ENCODE results near the gene GLOD4. TPM values are rescaled to one million over a fixed set of nuclear protein-coding genes. Genes with fewer than 3 reads are reported as not detected.
"Not testable (repeated sequence)": the region's sequence is repeated elsewhere in the genome, so short reads cannot be mapped to it uniquely, and the experiment has no call there.

GLOD4 gene
- total and polyA plus RNA-seq, 10 donors = 38.6 to 69.7 (median 54.0) TPM

DNA sequence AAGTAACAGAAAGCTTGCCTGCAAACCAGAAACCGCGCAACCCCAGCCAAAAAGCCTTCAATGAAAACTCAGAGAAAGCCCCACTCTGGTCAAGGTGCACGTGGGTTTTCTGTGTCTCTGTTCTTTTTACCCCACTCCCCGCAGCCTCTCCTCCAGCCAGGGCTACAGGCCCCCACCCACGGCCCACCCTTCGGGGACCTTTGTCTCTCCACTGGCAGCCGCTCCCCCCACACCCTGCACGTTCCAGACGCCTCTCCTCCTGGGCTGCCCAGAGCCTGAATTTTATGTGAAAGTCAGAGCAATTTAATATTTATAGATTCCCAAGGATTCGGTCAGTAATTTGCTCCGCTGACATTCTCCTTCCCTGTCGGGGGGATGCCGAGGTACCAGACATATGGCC, 24.3 kb upstream of the GLOD4 start:
- 80 to 88% (median 86%) methylated on average over 13 of the region's 13 CpGs for WGBS, 5 donors
- Histone ChIP-seq H3K4me1 (no peaks in the 10 kb centered on the region), H3K9me3 (no peaks in the 10 kb centered on the region), H3K4me3 (no peak overlapping the region), H3K36me3 (no peaks in the 10 kb centered on the region), H3K27me3 (replicated peaks in 1 of 7) (peaks cover 0 to 19% (median 0%) of the 10 kb centered on the region in 7 donors), H3K27ac (no peak overlapping the region)
- intact Hi-C loops (cut with DNase I; ENCODE audit: low total_unique reads) = no loop called here
- DNase-seq = no peak
- no peak for TF ChIP-seq POLR2A (IDR thresholded peaks at IDR 0.05)
- no peak for TF ChIP-seq POLR2AphosphoS5 (IDR thresholded peaks at IDR 0.05)
- TF ChIP-seq, protein P1, sequence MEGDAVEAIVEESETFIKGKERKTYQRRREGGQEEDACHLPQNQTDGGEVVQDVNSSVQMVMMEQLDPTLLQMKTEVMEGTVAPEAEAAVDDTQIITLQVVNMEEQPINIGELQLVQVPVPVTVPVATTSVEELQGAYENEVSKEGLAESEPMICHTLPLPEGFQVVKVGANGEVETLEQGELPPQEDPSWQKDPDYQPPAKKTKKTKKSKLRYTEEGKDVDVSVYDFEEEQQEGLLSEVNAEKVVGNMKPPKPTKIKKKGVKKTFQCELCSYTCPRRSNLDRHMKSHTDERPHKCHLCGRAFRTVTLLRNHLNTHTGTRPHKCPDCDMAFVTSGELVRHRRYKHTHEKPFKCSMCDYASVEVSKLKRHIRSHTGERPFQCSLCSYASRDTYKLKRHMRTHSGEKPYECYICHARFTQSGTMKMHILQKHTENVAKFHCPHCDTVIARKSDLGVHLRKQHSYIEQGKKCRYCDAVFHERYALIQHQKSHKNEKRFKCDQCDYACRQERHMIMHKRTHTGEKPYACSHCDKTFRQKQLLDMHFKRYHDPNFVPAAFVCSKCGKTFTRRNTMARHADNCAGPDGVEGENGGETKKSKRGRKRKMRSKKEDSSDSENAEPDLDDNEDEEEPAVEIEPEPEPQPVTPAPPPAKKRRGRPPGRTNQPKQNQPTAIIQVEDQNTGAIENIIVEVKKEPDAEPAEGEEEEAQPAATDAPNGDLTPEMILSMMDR (IDR thresholded peaks at IDR 0.05 in 8 of 11, conservative IDR thresholded peaks at IDR 0.05 in 3 of 11) = no peak

DNA sequence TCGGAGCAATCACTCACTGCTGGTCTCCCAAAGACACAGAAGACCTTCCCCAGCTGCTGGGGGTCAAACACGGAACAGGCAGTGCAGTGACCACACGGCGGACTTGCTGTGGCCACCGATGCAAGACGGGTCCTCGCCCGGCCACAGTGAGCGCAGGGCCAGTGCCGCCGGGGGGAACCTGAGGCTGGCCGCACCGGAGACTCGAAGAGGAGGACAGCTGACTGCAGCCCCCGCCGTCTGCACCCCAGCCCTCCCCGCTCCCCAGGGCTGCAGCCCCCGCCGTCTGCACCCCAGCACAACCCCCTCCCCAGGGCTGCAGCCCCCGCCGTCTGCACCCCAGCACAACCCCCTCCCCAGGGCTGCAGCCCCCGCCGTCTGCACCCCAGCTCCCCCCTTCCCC, 23.8 kb upstream of the GLOD4 start:
- DNase-seq; H3K9me3 ChIP-seq; H3K4me1 ChIP-seq; H3K4me3 ChIP-seq; intact Hi-C loops (cut with DNase I; ENCODE audit: low total_unique reads); H3K36me3 ChIP-seq; H3K27ac ChIP-seq: not testable (repeated sequence)
- 84 to 94% (median 91%) methylated on average over 11 to 23 of the region's 23 CpGs for whole genome bisulfite sequencing, 5 donors
- H3K27me3 ChIP-seq (replicated peaks in 1 of 7) = peaks cover 0 to 19% (median 0%) of the 10 kb centered on the region in 7 donors

GRCh38 chr17:804541-805435, 22.7 kb upstream of the GLOD4 start:
- peaks cover 0 to 19% (median 0%) of the 10 kb centered on the region in 7 donors for H3K27me3 ChIP-seq (replicated peaks in 1 of 7)
- H3K27ac ChIP-seq = no peak overlapping the region
- 87 to 93% (median 91%) methylated on average over 35 to 41 of the region's 41 CpGs for WGBS, 5 donors
- TF ChIP-seq, protein P1 (IDR thresholded peaks at IDR 0.05 in 8 of 11, conservative IDR thresholded peaks at IDR 0.05 in 3 of 11) = no peak
- TF ChIP-seq POLR2AphosphoS5 (IDR thresholded peaks at IDR 0.05) (no peak), POLR2A (IDR thresholded peaks at IDR 0.05) (no peak)
- H3K36me3 ChIP-seq = no peaks in the 10 kb centered on the region
- no peak for DNase-seq
- no peaks in the 10 kb centered on the region for H3K9me3 ChIP-seq
- intact Hi-C loops (cut with DNase I; ENCODE audit: low total_unique reads) = no loop called here
- no peaks in the 10 kb centered on the region for H3K4me1 ChIP-seq
- no peak overlapping the region for H3K4me3 ChIP-seq

- TF ChIP-seq POLR2AphosphoS5 (IDR thresholded peaks at IDR 0.05) (no peak), POLR2A (IDR thresholded peaks at IDR 0.05) (no peak)
- TF ChIP-seq, protein P1 (IDR thresholded peaks at IDR 0.05 in 8 of 11, conservative IDR thresholded peaks at IDR 0.05 in 3 of 11) = no peak
- 82 to 92% (median 87%) methylated on average over 28 to 37 of the region's 37 CpGs for WGBS, 5 donors
- H3K4me3 ChIP-seq = no peak overlapping the region
- DNase-seq = no peak
- intact Hi-C loops (cut with DNase I; ENCODE audit: low total_unique reads) = no loop called here
- H3K27me3 ChIP-seq (replicated peaks in 1 of 7) = peaks cover 0 to 19% (median 0%) of the 10 kb centered on the region in 7 donors
- no peaks in the 10 kb centered on the region for H3K36me3 ChIP-seq
- H3K9me3 ChIP-seq = no peaks in the 10 kb centered on the region
- H3K4me1 ChIP-seq = no peaks in the 10 kb centered on the region
- H3K27ac ChIP-seq = no peak overlapping the region
Measured at GRCh38 chr17:802901-803881, 21.1 kb upstream of the GLOD4 start.

All from spleen (tissue), 11 donors.